Common myeloid progenitor, CD34-positive (primary cell): ENCODE data around the gene NTM.

Source experiments
- CTCF ChIA-PET: fragments of 350-600 bp; sonication (Branson Sonifier 250); formaldehyde crosslinking; loops from one replicate; lab custom pipeline; 2021; ENCODE audit warnings: antibody characterized with exemption; lab: Charles Lee
- POLR2A ChIA-PET: fragments of 350-600 bp; sonication (Branson Sonifier 250); formaldehyde crosslinking; loops from one replicate; lab custom pipeline; 2021; ENCODE audit warnings: antibody characterized with exemption; lab: Charles Lee
- DNase-seq, 3 donors: peaks; one replicate each; pipeline versions ENCODE4 v3.0.0 to v3.0.0-alpha.2; 2013
- H3K27ac ChIP-seq, 2 experiments: 1 replicate in 1 of 2; 2 replicates in 1 of 2; pipeline ENCODE4 v1.7.0; 2013; ENCODE audit warnings: inconsistent platforms in 2 of 2, low read length in 2 of 2, mild to moderate bottlenecking in 2 of 2, low read depth in 1 of 2, moderate library complexity in 1 of 2; ENCODE audit not compliant: severe bottlenecking in 2 of 2, insufficient read depth in 1 of 2, poor library complexity in 1 of 2
- H3K27me3 ChIP-seq, 5 experiments: replicated peaks in 2 of 5; 1 replicate in 3 of 5; 2 replicates in 2 of 5; pipeline versions ENCODE4 v1.6.1 to v1.7.0; 2013; ENCODE audit warnings: low read length in 4 of 5, mild to moderate bottlenecking in 2 of 5, moderate library complexity in 2 of 5, inconsistent platforms in 1 of 5; ENCODE audit not compliant: insufficient read depth in 5 of 5, control insufficient read depth in 4 of 5
- H3K36me3 ChIP-seq, 4 experiments: 1 replicate in 2 of 4; 2 replicates in 2 of 4; pipeline versions ENCODE4 v1.6.1 to v1.7.0; 2013; ENCODE audit warnings: low read length in 3 of 4, control low read depth in 1 of 4, mild to moderate bottlenecking in 1 of 4; ENCODE audit not compliant: control insufficient read depth in 4 of 4, insufficient read depth in 4 of 4
- H3K4me1 ChIP-seq, 4 experiments: 1 replicate in 3 of 4; 2 replicates in 1 of 4; pipeline versions ENCODE4 v1.6.1 to v1.7.1; 2013; ENCODE audit warnings: low read length in 3 of 4, mild to moderate bottlenecking in 3 of 4, control low read depth in 1 of 4, inconsistent platforms in 1 of 4, moderate library complexity in 1 of 4; ENCODE audit not compliant: control insufficient read depth in 4 of 4, insufficient read depth in 4 of 4; ENCODE audit errors: control extremely low read depth in 1 of 4
- H3K4me3 ChIP-seq, 7 experiments: 1 replicate in 4 of 7; 2 replicates in 3 of 7; pipeline versions ENCODE4 v1.5.1 to v1.7.0; 2013; ENCODE audit warnings: mild to moderate bottlenecking in 7 of 7, low read length in 6 of 7, moderate library complexity in 6 of 7, inconsistent platforms in 2 of 7, low read depth in 2 of 7, control low read depth in 1 of 7; ENCODE audit not compliant: insufficient read depth in 4 of 7, control insufficient read depth in 1 of 7; ENCODE audit errors: extremely low read depth in 1 of 7
- H3K9me3 ChIP-seq, 5 experiments: 1 replicate in 4 of 5; 2 replicates in 1 of 5; pipeline versions ENCODE4 v1.6.1 to v1.7.1; 2013; ENCODE audit warnings: low read length in 4 of 5, mild to moderate bottlenecking in 2 of 5, inconsistent platforms in 1 of 5, low read depth in 1 of 5, moderate library complexity in 1 of 5; ENCODE audit not compliant: control insufficient read depth in 4 of 5, insufficient read depth in 2 of 5; ENCODE audit errors: control extremely low read depth in 1 of 5
- WGBS: methylation state at CpG from one replicate; pipeline ENCODE4 v1.1.5; 2013; ENCODE audit not compliant: insufficient coverage; 5-methylcytosine and 5-hydroxymethylcytosine counted together

Gene NTM

DNA sequence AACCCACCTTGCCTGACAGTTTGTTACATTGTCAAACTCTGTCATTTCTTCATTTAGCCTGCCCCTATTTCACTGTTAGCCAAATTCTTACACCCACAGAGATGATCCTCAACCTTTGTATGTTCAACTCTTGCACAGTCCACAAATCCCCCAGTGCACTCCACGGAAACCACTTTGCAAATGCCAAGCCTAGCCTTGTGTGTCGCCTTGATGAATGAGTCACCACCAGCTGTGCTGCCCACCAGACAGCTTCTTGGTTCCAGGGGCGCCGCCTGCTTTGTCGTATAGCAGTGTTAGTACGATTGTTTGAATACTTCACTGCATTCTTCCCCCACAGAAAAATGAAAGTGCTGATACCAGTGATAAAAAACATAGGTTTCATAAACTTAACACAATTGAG is 686.3 kb downstream of the NTM start:
- Histone ChIP-seq H3K4me1 (peaks cover 0 to 15% (median 3%) of the 10 kb centered on the region in 4 experiments), H3K4me3 (no peak overlapping the region), H3K36me3 (no peaks in the 10 kb centered on the region), H3K27me3 (peaks cover 0 to 4% (median 0%) of the 10 kb centered on the region in 5 experiments), H3K27ac (no peak overlapping the region), H3K9me3 (no peaks in the 10 kb centered on the region)
- peak in 2 of 3 donors; percentile 15 to 67 for DNase-seq
- CTCF ChIA-PET, result no interaction called here
- 87% methylated on average over 6 of the region's 6 CpGs for WGBS
- POLR2A ChIA-PET, result no interaction called here

DNA sequence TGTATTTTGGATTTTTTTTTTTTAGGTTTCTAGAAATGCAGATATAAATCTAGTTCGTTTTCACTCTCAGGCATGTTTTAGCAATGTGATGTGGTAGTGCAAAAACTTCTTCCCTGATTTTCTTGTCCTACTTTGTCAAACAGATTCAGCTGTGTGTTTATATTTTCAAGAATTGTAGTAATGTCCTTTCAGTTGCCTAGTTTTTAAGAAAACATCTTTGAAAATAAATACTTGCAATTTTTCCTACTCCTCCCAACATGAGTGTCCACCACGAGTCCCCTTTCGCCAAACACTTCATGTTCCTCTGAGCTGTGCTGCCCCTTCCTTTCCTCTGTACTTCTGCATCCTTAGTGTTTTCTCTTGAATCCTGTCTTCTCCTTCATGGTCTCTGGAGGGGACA is 686.9 kb downstream of the NTM start:
- Histone ChIP-seq H3K27me3 (peaks cover 0 to 3% (median 0%) of the 10 kb centered on the region in 5 experiments), H3K4me3 (no peak overlapping the region), H3K36me3 (no peaks in the 10 kb centered on the region), H3K4me1 (peaks cover 0 to 15% (median 3%) of the 10 kb centered on the region in 4 experiments), H3K27ac (no peak overlapping the region), H3K9me3 (no peaks in the 10 kb centered on the region)
- ChIA-PET CTCF (no interaction called here), POLR2A (no interaction called here)
- 94% methylated on average over 3 of the region's 3 CpGs for WGBS
- DNase-seq, result no peak

DNA sequence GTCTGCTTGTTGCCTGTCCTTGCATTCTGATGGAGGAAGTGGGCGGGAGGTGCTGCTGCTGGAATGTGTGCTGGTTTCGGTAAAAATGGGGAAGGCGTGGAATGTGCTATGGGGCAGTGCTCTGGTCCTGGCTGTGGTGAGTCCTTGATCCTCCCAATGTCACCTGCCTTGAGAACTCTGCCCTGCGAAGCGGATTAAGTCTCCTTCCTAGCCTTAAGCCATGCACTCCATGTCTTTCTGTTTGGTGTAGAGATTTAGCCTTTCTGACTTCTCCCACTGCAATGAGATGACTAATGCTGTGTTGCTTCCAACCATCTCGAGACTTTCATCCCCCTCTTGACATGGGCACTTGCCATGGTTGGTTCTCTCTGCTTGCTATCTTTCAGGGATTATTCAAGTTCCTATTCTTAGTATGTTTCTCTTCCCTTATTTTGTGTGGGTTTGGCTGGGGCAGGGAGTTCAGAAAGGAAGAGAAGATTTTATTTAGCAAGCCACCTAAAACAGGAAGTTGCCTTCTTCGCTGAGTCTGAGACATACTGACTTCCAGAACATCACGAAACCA is 687.9 kb downstream of the NTM start:
- CTCF ChIA-PET, result no interaction called here
- H3K9me3 ChIP-seq, result no peaks in the 10 kb centered on the region
- POLR2A ChIA-PET, result no interaction called here
- H3K27me3 ChIP-seq, result peaks cover 0 to 3% (median 0%) of the 10 kb centered on the region in 5 experiments
- 55% methylated on average over 8 of the region's 8 CpGs for WGBS
- peaks cover 0 to 15% (median 3%) of the 10 kb centered on the region in 4 experiments for H3K4me1 ChIP-seq
- no peak overlapping the region for H3K27ac ChIP-seq
- no peak overlapping the region for H3K4me3 ChIP-seq
- no peaks in the 10 kb centered on the region for H3K36me3 ChIP-seq
- DNase-seq, result peak; percentile 1 to 83 (median 61)

DNA sequence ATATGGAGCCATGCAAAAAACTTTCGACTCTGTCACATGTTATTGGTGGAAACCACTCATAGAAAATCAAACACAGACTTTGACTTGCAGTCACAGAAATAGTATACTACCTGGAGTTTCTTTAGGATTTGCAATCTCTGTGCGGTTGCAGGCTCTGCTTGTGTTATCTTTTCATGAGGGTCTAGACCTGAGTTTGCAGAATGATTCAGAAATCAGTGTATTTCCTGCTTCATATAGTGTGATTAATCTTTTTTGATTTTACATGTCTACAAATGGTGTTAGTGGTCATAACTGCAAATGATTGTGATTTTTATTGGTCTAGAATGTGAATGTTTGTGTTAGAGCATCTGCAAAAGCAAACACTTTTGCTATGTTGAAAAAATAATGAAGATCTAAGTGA is 690.2 kb downstream of the NTM start:
- ChIA-PET CTCF (no interaction called here), POLR2A (no interaction called here)
- Histone ChIP-seq H3K4me3 (no peak overlapping the region), H3K27me3 (no peaks in the 10 kb centered on the region), H3K9me3 (peaks cover 0 to under 1% (median 0%) of the 10 kb centered on the region in 5 experiments), H3K27ac (no peak overlapping the region), H3K4me1 (peaks cover 0 to 15% (median 3%) of the 10 kb centered on the region in 4 experiments), H3K36me3 (no peaks in the 10 kb centered on the region)
- DNase-seq, result no peak
- WGBS, result 90% methylated on average over 2 of the region's 2 CpGs

DNA sequence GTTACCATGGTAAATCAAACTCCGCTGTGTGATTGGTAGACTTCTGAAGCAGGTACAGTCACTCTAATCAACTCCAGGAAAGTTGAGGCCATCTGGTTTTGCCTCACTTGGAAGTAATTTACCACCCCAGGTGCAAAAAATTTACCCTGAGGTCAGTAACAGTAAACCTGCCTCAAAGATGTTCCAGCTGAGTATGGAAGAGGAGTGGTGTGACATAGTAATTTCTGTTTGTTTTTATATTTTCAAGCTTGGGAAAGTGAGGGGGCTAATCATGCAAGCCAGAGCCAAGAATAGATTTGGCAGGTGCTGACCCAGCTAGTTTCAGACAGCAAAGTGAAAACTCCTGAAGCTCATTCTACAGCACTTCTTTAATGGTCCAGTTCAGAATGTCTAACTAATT is 691.6 kb downstream of the NTM start:
- Histone ChIP-seq H3K4me1 (peaks cover 0 to 15% (median 3%) of the 10 kb centered on the region in 4 experiments), H3K9me3 (peaks cover 0 to 10% (median 0%) of the 10 kb centered on the region in 5 experiments), H3K36me3 (no peaks in the 10 kb centered on the region), H3K27me3 (no peaks in the 10 kb centered on the region), H3K27ac (no peak overlapping the region), H3K4me3 (no peak overlapping the region)
- ChIA-PET CTCF (no interaction called here), POLR2A (no interaction called here)
- WGBS, result 100% methylated on average over 1 of the region's 1 CpG
- DNase-seq, result no peak

DNA sequence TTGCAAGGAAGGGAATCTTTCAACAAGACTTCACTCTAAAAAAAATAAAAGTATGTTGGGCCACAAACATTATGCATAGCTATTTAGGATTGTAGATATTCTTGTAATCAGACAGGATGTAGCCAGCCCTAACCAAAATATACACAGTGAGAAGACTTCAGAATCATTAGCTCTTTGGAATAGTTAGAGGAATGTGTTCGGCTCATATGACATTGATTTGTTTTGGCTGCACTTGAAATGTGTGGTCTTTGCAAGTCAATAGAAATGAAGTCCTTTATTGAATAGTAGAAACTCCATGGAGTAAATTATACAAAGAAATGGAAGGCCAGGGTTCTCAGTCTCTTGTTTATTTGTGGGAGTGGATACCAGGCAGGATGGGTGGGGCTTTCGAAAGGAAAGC is 692.1 kb downstream of the NTM start:
- 94% methylated on average over 2 of the region's 2 CpGs for WGBS
- H3K4me1 ChIP-seq, result peaks cover 0 to 15% (median 3%) of the 10 kb centered on the region in 4 experiments
- H3K36me3 ChIP-seq, result no peaks in the 10 kb centered on the region
- H3K4me3 ChIP-seq, result no peak overlapping the region
- no peak overlapping the region for H3K27ac ChIP-seq
- ChIA-PET POLR2A (no interaction called here), CTCF (no interaction called here)
- no peaks in the 10 kb centered on the region for H3K27me3 ChIP-seq
- no peak for DNase-seq
- H3K9me3 ChIP-seq, result peaks cover 0 to 10% (median 0%) of the 10 kb centered on the region in 5 experiments

DNA sequence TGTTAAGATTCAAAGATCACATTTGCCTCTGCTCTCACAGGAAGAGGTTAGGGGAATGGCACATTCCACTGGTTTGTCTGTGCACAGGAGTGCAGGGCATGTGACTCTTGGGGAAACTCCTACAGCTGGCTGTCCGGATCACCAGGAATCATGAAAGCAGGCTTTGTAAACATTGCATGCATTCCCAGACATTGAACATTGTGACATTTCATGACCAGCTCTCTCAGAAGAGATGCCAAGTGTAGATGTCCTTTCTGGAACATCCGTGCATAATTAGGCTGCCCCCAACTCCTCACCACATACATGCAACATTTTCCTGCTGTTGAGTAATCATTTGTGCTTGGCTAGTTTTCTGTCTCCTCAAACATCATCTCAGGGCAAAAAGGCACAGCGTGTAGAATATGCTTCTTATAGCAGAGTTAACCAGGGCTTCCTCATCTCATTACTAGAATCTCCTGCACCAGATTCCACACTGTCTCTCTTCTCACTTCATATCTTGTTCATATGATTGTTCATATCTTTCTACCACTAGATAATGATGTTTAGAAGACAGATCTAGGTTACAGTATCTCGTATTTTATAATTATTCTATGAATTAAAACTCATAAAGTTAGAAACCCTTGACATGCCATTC is 694.7 kb downstream of the NTM start:
- CTCF ChIA-PET, result no interaction called here
- 100% methylated on average over 3 of the region's 4 CpGs for WGBS
- H3K36me3 ChIP-seq, result no peaks in the 10 kb centered on the region
- POLR2A ChIA-PET, result no interaction called here
- H3K4me3 ChIP-seq, result no peak overlapping the region
- H3K4me1 ChIP-seq, result peaks cover 0 to 2% (median 0%) of the 10 kb centered on the region in 4 experiments
- peaks cover 0 to 22% (median 2%) of the 10 kb centered on the region in 5 experiments for H3K9me3 ChIP-seq
- H3K27ac ChIP-seq, result no peak overlapping the region
- no peaks in the 10 kb centered on the region for H3K27me3 ChIP-seq
- no peak for DNase-seq
